Measurements from ENCODE around the gene YJEFN3.

DNA sequence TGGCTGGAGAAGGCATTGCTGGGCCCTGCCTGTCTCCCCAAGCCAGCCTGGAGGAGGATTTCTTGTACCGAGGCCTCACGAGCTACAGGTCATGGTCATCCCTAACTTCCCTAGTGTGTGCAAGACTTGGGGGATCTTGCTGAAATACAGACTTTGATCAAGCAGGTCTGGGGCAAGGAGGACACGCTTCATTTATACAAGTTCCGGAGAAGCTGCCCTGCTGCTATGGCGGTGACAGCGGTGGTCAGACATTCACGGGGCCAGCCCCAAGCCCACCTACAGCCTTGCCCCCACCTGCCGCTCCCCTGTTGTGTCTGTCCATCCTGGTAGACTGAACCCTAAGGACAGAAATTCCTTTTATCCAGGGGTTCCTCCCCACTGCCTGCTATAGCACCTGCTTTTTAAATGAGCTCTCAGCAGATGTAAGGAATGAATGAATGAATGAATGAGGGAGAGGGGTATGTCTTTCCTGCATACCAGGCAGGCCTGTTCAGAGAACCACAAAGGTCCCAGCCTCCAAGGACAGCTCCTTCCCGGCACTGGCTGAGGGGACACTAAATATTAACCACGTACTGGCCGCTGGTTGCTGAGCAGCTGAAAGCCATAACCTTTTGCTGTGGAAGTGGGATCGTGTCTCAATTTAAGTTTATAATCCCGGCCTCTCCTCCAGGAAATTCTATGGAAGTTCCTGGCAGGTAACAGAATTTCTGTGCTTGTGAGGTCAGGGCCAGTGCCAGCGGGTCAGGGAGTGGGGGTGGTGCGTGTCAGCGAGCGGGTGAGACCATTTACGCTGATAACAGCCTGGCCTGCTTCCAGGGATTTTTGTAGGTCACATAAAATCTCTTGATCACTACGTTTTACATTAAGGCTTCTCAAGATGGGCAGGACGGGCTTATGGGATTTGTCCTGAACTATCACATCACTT lies 40.5 kb upstream of the YJEFN3 start:
- TF ChIP-seq CTCF (IDR thresholded peaks at IDR 0.05) (no peak), POLR2AphosphoS5 (IDR thresholded peaks at IDR 0.05) (no peak), POLR2A (IDR thresholded peaks at IDR 0.05; ENCODE audit: low read depth) (no peak)

Measured in esophagus muscularis mucosa (tissue), 3 donors.